Mononuclear cell (primary cell): ENCODE measurements around the gene SHC2. TPM values are rescaled to one million over a fixed set of nuclear protein-coding genes. Genes with fewer than 3 reads are reported as not detected.
"Not testable (repeated sequence)": the region's sequence is repeated elsewhere in the genome, so short reads cannot be mapped to it uniquely, and the experiment has no call there.

Experiments
- H3K27me3 ChIP-seq: 2 replicates; pipeline ENCODE4 v1.6.0; 2011; ENCODE audit warnings: low read length, control low read depth; ENCODE audit not compliant: insufficient read depth
- H3K4me1 ChIP-seq: 2 replicates; pipeline ENCODE4 v1.5.1; 2011; ENCODE audit warnings: mild to moderate bottlenecking, low read length, control low read depth; ENCODE audit not compliant: insufficient read depth
- H3K4me3 ChIP-seq: 2 replicates; pipeline ENCODE4 v1.5.1; 2011; ENCODE audit warnings: mild to moderate bottlenecking, low read length, moderate library complexity
- H3K9me3 ChIP-seq: 2 replicates; pipeline ENCODE4 v1.5.1; 2011; ENCODE audit warnings: low read depth, mild to moderate bottlenecking, control low read depth, low read length
- total RNA-seq: library from RNA; depleted of rRNA; stranded (reverse); fragments of >200 nt; gene quantifications from one replicate; pipeline ENCODE4 v1.2.3, GENCODE V29; 2012

Gene SHC2
- total RNA-seq, 1 donor: 0.42 TPM

DNA sequence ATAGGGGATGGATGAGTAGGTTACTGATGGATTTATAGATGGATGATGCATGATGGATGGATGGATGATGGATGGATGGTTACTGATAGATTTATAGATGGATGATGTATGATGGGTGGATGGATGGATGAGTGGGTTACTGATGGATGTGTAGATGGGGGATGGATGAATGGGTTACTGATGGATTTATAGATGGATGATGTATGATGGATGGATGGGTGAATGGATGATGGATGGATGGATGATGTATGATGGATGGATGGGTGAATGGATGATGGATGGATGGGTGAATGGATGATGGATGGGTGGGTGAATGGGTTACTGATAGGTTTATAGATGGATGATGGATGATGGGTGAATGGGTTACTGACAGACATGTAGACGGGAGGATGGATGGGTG, 45.5 kb downstream of the SHC2 start:
- Histone ChIP-seq H3K27me3 (no peaks in the 10 kb centered on the region), H3K4me3 (no peak overlapping the region), H3K4me1 (no peaks in the 10 kb centered on the region), H3K9me3 (no peaks in the 10 kb centered on the region)

DNA sequence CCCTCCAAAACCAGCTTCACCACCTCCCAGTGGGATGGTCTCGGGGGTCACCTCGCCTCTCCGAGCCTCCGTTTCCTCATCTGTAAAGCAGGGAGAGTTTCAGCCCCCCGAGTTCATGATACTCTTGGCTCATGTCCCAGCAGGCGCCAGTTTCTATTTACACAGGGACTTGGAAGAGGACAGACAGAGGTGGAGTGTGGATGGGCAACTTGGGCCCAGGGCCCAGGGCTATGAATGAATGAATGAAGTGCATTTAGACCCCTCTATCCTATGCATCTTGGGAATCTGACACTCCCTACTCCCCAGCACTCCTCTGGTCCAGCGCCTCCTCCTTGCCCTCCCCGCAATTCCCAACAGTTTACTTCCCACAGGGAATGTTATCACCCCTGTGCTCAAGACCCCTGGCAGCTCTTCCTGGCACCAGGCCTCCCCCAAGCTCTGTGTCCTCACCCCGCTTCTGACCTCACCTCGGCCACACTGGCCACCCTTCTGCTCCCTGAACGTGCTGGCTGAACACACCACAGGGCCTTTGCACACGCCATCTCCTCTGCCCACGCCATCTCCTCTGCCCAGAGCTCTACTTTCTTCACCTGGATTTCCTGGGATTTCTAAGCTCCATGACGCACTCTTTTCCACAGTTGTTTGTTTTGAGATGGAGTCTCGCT, 46.9 kb downstream of the SHC2 start:
- H3K4me3 ChIP-seq: no peak overlapping the region

DNA sequence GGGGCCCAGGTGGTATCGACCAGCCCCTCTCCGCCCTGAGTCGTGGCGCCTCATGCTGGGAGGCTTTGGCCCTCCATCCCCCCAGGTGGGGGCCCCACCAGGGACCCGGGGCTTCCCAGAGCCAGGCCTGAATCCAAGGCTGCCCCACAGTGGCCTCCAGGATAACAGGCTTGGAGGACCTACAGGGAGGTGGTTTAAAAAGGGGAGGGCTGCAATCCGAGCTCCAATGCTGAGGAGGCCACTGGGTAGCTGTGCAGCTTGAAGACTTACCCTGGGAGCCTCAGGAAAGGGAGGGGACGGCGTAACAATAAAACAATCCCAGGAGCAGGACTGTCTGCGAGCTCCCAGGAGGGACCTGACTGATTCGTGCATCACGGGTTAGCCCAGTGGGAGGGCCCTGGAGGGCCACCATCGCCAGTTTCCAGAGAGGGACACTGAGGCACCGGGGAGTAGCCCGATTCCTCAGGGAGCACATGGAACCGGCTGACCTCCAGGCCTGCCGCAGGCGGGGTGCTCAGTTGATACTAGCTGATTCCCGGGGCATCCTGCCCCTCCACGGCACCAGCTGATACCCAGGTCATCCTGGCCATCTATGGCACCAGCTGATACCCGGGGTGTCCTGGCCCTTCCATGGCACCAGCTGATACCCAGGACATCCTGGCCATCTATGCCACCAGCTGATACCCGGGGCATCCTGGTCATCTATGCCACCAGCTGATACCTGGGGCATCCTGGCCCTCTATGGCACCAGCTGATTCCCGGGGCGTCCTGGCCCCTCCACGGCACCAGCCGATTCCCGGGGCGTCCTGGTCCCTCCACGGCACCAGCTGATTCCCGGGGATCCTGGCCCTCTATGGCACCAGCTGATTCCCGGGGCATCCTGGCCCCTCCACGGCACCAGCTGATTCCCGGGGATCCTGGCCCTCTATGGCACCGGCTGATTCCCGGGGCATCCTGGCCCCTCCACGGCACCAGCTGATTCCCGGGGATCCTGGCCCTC, 48.2 kb downstream of the SHC2 start:
- Histone ChIP-seq H3K27me3 (peaks cover 2% of the 10 kb centered on the region), H3K9me3 (no peaks in the 10 kb centered on the region), H3K4me3 (no peak overlapping the region), H3K4me1 (no peaks in the 10 kb centered on the region)

More for the DNA sequence above, 46.9 kb downstream of the SHC2 start:
- no peaks in the 10 kb centered on the region for H3K9me3 ChIP-seq
- no peaks in the 10 kb centered on the region for H3K4me1 ChIP-seq
- H3K27me3 ChIP-seq: peaks cover 2% of the 10 kb centered on the region

DNA sequence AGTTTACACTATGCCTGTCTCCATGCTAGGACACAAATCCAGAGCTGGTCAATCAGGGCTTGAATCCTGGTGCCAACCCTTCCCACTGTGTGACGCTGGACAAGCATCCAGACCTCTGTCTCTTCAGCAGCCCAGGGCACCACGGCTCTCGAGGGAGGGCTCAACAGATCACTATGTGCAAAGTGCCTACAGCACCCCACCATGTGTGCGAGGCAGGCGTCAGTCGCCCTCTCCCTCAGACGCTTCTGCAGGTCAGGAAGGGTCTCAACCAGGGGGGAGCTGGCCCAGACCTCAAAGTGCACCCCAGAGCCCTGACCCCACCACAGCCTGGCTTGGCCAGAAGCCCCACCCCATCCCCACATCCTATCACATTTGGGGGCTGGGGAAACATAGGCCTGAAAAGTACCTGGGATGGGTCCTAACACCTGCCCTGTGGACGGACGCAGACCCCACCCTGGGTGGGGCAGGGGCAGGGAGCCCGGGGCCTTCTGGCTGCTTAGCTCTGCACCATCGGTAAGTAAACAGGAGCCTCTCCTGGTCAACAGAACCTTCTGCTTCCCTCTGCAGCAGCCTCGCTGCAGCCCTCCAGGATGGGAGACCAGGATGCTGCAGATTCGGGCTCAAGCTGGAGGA, 49.0 kb downstream of the SHC2 start:
- Histone ChIP-seq H3K4me1 (no peaks in the 10 kb centered on the region), H3K27me3 (peaks cover 2% of the 10 kb centered on the region), H3K4me3 (no peak overlapping the region), H3K9me3 (no peaks in the 10 kb centered on the region)

- H3K4me1 ChIP-seq, H3K4me3 ChIP-seq, H3K27me3 ChIP-seq, H3K9me3 ChIP-seq: not testable (repeated sequence)
Measured at GRCh38 chr19:411121-411722, 49.6 kb downstream of the SHC2 start.

DNA sequence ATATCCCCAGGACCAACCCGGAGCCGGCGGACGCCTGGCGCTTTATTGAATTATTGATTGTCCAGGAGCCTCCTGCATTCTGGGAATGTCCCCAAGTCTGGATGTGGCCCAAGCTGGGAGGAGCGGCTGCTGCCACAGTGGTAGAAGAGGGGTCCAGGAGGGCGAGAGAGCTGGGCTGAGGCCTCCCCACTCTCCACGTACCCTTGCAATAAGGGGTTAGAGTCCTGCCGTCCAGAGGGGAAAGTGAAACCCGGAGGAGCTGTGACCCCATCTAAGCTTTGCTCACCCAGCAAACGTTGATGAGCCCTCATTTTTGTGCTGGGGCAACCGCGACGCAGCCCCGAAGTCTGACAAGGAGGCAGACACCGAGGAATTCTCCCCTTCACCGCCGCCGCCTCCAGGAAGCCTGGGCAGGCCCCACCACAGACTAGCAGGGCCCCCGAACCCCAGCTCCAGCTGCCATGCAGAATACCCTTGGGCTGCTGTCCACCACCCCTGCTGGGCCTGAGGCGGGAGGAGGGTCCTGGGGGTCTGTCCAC, 50.5 kb downstream of the SHC2 start:
- peaks cover 2% of the 10 kb centered on the region for H3K27me3 ChIP-seq
- H3K4me3 ChIP-seq: no peak overlapping the region
- no peaks in the 10 kb centered on the region for H3K9me3 ChIP-seq
- H3K4me1 ChIP-seq: no peaks in the 10 kb centered on the region

DNA sequence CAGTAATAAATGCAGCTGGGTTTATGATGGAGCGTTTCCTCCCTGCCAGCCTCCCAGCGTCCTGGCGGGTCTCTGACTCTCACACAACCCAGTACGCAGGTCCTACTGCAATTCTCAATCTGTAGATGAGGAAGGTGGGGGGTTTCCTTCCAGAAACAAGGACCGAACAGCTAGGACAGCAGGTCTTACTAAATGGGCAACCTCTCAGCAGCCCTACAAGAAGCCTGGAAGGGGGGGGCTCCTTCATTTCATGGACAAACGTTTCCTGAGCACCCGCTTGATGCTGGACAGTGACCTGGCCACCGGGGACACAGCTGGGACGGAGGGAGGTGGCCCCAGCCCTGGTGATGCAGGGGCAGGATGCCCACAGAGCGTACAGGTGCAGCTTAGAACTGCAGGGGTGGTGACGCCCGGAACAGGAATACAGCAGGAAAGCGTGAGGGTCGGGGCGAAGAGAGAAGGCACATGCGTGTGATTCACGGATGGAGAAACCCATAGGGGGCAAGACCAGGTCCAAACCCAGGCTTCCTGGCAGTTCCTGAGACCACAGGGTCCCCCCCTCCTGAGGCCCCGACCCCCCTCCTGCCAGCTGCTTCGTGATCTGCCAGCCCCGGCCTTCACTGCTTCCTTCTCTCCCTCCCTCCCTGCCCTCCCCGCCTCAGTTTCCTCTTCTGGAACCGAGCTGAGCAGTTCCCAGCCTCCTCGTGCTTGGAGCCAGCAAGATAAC, 51.2 kb downstream of the SHC2 start:
- H3K27me3 ChIP-seq: peaks cover 2% of the 10 kb centered on the region
- H3K9me3 ChIP-seq: no peaks in the 10 kb centered on the region
- H3K4me3 ChIP-seq: no peak overlapping the region
- no peaks in the 10 kb centered on the region for H3K4me1 ChIP-seq

- no peak within 1 kb of the TSS for H3K4me3 ChIP-seq
- H3K4me1 ChIP-seq: no peaks in the 10 kb centered on the region
- H3K9me3 ChIP-seq: no peaks in the 10 kb centered on the region
- peaks cover 2% of the 10 kb centered on the region for H3K27me3 ChIP-seq
Measured at GRCh38 chr19:408902-409515, 51.8 kb downstream of the SHC2 start, which contains the start of gene C2CD4C. C2CD4C (minus strand) TSS chr19:409147; CDS start chr19:408361, 786 bp downstream.

DNA sequence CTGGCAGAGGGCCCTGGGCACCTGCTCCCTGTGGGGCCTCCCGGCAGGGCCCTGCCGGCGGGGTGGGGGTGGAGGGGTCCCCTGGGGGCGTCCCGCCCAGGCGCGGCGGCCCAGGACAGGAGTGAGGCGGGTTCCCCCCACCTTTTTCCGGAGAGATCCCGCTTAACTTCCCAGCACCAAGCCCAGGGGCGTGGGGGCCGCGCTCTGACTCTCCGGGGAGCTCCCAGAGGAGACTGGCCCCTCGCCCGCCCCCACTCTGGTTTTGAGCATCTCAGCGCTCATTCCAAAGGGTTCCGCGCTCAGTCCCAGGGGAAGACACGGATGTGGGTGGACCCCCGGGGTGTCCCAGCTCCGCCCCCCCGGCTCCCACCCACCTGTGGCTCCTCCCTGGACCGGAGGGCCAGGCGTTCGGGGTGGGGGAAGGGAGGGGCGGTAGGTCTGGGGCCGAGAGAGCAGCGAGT, 52.4 kb downstream of the SHC2 start:
- Histone ChIP-seq H3K27me3 (peaks cover 2% of the 10 kb centered on the region), H3K9me3 (no peaks in the 10 kb centered on the region), H3K4me1 (no peaks in the 10 kb centered on the region), H3K4me3 (no peak overlapping the region)

DNA sequence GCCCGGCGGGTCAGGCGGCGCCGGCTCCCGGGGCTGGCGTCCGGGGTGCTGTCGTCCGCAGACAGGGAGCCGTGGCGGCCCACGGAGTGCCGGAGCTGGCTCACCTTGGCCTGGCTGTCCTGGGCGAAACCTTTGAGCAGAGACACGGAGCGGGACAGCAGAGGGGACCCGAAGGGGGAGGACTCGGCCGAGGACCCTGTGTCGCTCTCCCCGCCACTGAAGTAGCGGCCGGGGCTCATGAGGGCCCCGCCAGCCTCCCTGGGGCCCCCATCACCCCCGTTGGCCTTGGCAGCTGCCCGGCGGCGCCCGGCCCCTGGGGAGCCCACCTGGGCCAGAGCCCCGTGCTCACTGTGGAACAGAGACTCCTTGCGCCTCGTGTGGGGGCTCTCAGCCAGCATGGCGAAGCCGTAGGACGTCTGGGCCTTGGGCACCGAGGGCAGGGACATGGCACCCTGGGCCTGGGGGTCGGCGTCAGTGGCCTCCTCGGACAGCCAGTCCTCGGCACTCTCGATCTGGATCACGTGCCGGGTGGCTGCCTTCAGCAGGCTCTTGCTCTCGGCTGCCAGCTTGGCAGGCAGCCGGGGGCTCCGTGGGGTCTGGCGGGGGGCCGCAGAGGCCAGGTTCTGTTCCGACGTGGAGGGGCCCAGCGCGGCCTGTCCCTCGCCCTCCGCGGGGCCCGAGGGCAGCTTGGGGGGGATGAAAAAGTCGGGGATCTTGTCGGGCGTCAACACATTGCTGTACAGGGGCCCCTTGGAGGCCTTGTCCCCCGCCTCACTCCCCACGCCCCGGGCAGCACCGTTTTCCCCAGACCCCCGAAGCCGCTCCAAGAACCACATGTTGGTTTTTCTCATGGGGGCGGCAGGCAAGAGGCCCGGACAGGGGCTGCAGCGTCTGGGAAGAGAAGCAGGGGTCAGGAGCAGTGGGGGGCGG, 53.1 kb downstream of the SHC2 start:
- Histone ChIP-seq H3K4me3 (no peak overlapping the region), H3K27me3 (peaks cover 2% of the 10 kb centered on the region), H3K9me3 (no peaks in the 10 kb centered on the region), H3K4me1 (no peaks in the 10 kb centered on the region)

DNA sequence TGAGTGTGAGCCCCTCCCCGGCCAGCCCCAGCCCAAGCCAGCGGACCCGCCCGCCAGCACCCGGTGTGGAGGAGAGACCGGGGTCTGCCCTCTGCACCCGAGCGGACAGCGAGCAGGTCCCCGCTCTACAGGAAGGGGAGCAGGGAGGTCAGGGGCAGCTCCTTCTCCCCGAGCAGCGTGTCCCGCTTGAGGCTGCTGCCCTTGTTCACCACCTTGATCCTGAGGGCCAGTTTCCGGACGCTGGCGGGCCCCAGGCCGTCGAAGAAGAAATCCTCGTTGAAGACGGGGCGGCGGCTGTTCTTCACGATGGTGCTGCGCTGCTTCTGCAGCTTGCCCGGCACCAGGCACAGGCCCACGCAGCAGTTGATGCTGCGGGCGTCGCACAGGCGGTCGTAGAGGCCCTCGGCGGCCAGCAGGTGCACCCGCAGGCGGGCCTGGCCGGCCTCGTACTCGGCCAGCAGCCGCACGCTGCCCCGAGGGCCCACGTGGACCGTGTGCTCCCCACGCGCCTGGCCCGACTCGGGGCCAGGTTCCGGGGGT, 53.8 kb downstream of the SHC2 start:
- Histone ChIP-seq H3K4me1 (no peaks in the 10 kb centered on the region), H3K4me3 (no peak overlapping the region), H3K9me3 (no peaks in the 10 kb centered on the region), H3K27me3 (peaks cover 2% of the 10 kb centered on the region)

DNA sequence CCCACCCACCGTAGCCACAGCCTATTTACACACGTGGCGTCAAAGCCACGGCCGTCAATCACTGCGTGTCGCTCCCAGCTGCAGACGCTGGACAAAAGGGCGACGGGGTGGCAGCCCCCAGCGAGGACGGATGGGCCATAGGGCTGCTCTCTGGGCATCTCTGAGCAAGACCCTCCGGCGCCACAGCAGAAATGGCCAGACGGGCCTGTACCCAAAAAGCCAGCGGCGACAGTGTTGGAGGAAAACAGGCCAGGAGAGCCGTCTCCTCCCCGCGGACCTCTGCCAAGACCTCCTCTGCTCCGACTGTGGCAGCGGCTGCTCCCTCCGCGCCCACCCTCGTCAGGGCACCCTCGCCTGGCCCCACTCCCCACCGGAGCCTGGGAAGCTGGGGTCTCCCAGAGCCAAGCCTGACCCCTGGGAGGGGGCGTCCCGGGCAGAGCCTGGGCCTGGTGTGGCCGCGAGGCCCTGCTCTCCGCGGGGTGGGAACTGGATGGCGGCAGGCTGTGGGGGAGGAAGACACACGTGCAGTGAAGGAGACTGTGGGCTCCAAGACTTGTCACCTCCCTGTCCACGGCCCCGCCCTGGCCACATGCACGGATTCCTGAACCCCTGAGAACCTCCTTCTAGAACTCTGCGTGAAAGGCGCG, 54.6 kb downstream of the SHC2 start:
- H3K4me1 ChIP-seq: no peaks in the 10 kb centered on the region
- H3K4me3 ChIP-seq: no peak overlapping the region
- peaks cover 2% of the 10 kb centered on the region for H3K27me3 ChIP-seq
- no peaks in the 10 kb centered on the region for H3K9me3 ChIP-seq
